MCF 10A (cell line): ENCODE data around the gene HS6ST2. TPM values are rescaled to one million over a fixed set of nuclear protein-coding genes. Genes with fewer than 3 reads are reported as not detected.

Source experiments
- BruUV-seq: library from RNA; stranded (reverse); fragments of 400-500 nt; replicated peaks from 2 replicates; lab custom pipeline; 2021; lab: Mats Ljungman, UMichigan
- CTCF ChIA-PET: fragments of 300-600 bp; sonication (Branson Sonifier 250); formaldehyde crosslinking; extraction: SDS; loops from one replicate; lab custom pipeline; 2021; ENCODE audit warnings: antibody characterized with exemption, inconsistent platforms; lab: Yijun Ruan, JAX
- POLR2A ChIA-PET: fragments of 300-600, 350-650 bp; sonication (Branson Sonifier 250); formaldehyde crosslinking; extraction: SDS; loops from one replicate; lab custom pipeline; 2020; ENCODE audit warnings: antibody characterized with exemption, inconsistent platforms; lab: Yijun Ruan, JAX
- DNase-seq: peaks from one replicate; pipeline ENCODE4 v3.0.0-alpha.2; 2018; ENCODE audit not compliant: unreplicated experiment
- H3K27ac Mint-ChIP-seq: one replicate; pipeline ENCODE4 v1.8.0; 2022; ENCODE audit warnings: mild to moderate bottlenecking, low read depth, mixed read lengths; ENCODE audit not compliant: unreplicated experiment
- H3K27me3 Mint-ChIP-seq: one replicate; pipeline ENCODE4 v1.8.0; 2022; ENCODE audit warnings: mixed read lengths; ENCODE audit not compliant: insufficient read depth, unreplicated experiment
- H3K36me3 Mint-ChIP-seq: one replicate; pipeline ENCODE4 v1.8.0; 2022; ENCODE audit warnings: mild to moderate bottlenecking, moderate library complexity, mixed read lengths; ENCODE audit not compliant: insufficient read depth, unreplicated experiment
- H3K4me1 Mint-ChIP-seq: one replicate; pipeline ENCODE4 v1.8.0; 2022; ENCODE audit warnings: mixed read lengths; ENCODE audit not compliant: insufficient read depth, unreplicated experiment
- H3K4me3 Mint-ChIP-seq: one replicate; pipeline ENCODE4 v1.8.0; 2022; ENCODE audit warnings: mild to moderate bottlenecking, moderate library complexity, mixed read lengths; ENCODE audit not compliant: unreplicated experiment
- H3K9me3 Mint-ChIP-seq: one replicate; pipeline ENCODE4 v1.8.0; 2022; ENCODE audit warnings: mixed read lengths; ENCODE audit not compliant: unreplicated experiment
- intact Hi-C: fragments of 100-400 bp; cut with micrococcal nuclease; formaldehyde crosslinking; loops from 2 replicates; pipeline ENCODE4 v1.14.1; 2022
- total RNA-seq: library from RNA; stranded (reverse); gene quantifications from 2 replicates; pipeline ENCODE4 v1.2.3, GENCODE V29; 2022
- TF ChIP-seq, protein P1 (sequence below): fragments of 200-600 bp; IDR thresholded peaks from one replicate; pipeline ENCODE4 v1.8.0; 2022; ENCODE audit warnings: antibody characterized with exemption, mild to moderate bottlenecking; ENCODE audit not compliant: unreplicated experiment

Gene HS6ST2
- total RNA-seq, 1 experiment from 2014 or later: 26.1 TPM

DNA sequence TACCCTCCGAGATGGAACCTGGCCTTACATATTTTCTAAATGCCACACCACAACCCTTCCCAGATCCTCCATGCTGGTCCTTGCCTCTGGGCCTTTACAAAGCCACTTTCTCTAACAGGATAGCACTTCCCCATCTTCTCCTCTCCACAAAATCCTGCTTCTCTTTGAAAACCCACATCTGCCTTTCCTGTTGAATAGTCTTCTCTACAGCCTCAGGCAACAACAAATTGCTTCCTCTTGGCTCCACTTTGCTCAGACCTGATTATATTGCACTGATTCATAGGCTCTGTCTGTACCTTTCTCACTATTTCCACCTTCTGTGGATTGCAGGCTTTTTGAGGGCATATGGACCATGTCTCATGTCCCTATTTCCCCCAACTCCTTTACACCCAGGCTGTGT is 265.9 kb downstream of the HS6ST2 start:
- no TSS peak for BruUV-seq
- Mint-ChIP-seq H3K27me3 (peaks cover 72% of the 10 kb centered on the region), H3K4me1 (peaks cover 7% of the 10 kb centered on the region), H3K4me3 (no peak overlapping the region), H3K9me3 (no peaks in the 10 kb centered on the region), H3K36me3 (no peaks in the 10 kb centered on the region), H3K27ac (no peak overlapping the region)
- DNase-seq: no peak
- TF ChIP-seq, protein P1, sequence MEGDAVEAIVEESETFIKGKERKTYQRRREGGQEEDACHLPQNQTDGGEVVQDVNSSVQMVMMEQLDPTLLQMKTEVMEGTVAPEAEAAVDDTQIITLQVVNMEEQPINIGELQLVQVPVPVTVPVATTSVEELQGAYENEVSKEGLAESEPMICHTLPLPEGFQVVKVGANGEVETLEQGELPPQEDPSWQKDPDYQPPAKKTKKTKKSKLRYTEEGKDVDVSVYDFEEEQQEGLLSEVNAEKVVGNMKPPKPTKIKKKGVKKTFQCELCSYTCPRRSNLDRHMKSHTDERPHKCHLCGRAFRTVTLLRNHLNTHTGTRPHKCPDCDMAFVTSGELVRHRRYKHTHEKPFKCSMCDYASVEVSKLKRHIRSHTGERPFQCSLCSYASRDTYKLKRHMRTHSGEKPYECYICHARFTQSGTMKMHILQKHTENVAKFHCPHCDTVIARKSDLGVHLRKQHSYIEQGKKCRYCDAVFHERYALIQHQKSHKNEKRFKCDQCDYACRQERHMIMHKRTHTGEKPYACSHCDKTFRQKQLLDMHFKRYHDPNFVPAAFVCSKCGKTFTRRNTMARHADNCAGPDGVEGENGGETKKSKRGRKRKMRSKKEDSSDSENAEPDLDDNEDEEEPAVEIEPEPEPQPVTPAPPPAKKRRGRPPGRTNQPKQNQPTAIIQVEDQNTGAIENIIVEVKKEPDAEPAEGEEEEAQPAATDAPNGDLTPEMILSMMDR: no peak
- POLR2A ChIA-PET: no interaction called here
- CTCF ChIA-PET: interaction anchor here (0.7 kb wide), 1 partner anchor 58 kb away, joined by 3 read pairs; no protein-coding TSS in a partner anchor
- intact Hi-C loops: no loop called here

DNA sequence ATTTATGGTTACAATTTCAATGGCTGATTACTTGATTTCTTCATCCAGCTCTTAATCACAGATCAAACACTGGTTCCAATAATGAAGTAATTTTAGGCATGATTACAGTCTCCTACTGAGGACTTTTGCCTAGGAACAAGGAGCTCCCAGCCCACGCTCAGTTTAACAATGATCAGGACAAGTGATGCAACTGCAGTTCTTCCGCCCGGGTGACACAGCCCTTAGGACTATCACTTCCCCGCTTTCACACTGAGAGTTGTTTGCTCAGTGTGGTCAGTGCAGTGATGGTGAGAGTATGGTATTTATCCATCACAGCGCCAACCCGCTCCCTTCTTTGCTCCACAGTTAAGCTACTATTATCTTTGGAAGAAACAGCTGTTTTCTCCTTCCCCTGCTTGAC is 266.4 kb downstream of the HS6ST2 start:
- TF ChIP-seq, protein P1: no peak
- Mint-ChIP-seq H3K9me3 (no peaks in the 10 kb centered on the region), H3K36me3 (no peaks in the 10 kb centered on the region), H3K4me1 (peaks cover 7% of the 10 kb centered on the region), H3K4me3 (no peak overlapping the region), H3K27ac (no peak overlapping the region), H3K27me3 (peaks cover 72% of the 10 kb centered on the region)
- intact Hi-C loops: no loop called here
- BruUV-seq: no TSS peak
- CTCF ChIA-PET: interaction anchor here (0.6 kb wide), 1 partner anchor 215 kb away, joined by 3 read pairs; no protein-coding TSS in a partner anchor
- peak; percentile 30 for DNase-seq
- POLR2A ChIA-PET: no interaction called here

DNA sequence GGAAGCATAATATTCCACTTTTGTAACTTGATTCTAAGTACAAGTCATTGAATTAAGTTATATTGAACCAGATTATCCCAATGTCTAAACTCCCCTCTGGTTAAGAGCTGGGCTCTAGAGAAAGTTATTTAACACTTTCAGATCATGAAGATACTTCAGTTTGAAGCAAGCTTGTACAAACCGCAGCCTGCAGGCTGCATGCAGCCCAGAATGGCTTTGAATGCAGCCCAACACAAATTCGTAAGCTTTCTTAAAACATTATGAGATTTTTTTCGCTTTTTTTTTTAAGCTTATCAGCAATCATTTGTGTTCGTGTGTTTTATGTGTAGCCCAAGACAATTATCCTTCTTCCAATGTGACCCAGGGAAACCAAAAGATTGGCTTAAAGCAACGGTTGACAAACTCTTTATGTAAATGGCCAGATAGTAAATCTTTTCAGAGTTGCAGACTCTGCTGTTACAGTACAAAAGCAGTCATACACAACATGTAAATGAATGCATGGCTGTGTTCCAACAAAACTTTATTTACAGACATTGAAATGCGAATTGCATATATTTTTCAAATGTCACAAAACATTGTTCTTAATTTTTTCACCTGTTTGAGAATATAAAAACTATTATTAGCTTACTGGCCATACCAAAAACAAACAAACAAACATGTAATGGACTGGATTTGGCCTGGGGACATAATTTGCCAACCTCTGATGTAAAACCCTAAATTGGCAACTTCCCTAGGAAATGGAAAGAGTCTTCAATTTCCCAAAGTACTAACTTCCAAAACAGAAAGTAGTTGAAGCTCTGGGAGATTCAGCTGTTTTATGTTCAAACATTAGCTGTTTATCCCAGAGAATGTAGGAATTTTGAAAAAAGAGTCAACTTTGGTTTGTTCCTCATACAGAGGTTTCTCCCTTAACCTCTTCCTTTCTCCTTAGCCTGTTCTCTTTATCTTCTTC is 268.5 kb downstream of the HS6ST2 start:
- TF ChIP-seq, protein P1: no peak
- Mint-ChIP-seq H3K9me3 (no peaks in the 10 kb centered on the region), H3K27ac (no peak overlapping the region), H3K4me1 (peaks cover 7% of the 10 kb centered on the region), H3K36me3 (no peaks in the 10 kb centered on the region), H3K4me3 (no peak overlapping the region), H3K27me3 (peaks cover 63% of the 10 kb centered on the region)
- no TSS peak for BruUV-seq
- POLR2A ChIA-PET: no interaction called here
- intact Hi-C loops: no loop called here
- CTCF ChIA-PET: interaction anchor here (0.6 to 1.6 kb wide), 4 partner anchors 12 to 492 kb away, joined by 3 to 8 read pairs (median 3); no protein-coding TSS in a partner anchor
- no peak for DNase-seq

DNA sequence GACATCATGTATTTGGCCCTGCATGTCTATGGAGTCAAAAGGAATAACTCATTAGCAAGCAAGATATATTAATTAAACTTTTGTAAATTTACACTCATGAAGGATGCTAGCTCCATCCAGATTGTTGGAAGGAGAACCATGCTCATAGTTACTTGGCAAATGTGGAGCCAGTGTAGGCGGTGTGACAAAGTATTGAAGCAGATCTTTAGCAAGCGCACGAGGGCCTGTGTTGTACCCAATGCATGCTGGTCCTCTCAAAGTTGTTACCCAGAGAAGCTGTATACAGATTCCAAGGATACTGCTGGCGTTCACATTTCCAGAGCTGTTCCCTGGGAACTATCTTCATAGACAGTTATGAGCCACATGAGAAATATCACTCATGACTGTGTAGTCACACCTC is 273.2 kb downstream of the HS6ST2 start:
- H3K9me3 Mint-ChIP-seq: peaks cover 4% of the 10 kb centered on the region
- no peak overlapping the region for H3K4me3 Mint-ChIP-seq
- DNase-seq: no peak
- ChIA-PET POLR2A (no interaction called here), CTCF (interaction anchor here (0.6 kb wide), 1 partner anchor 47 kb away, joined by 3 read pairs; no protein-coding TSS in a partner anchor)
- no peaks in the 10 kb centered on the region for H3K4me1 Mint-ChIP-seq
- no TSS peak for BruUV-seq
- no peaks in the 10 kb centered on the region for H3K36me3 Mint-ChIP-seq
- intact Hi-C loops: no loop called here
- no peak overlapping the region for H3K27ac Mint-ChIP-seq
- TF ChIP-seq, protein P1: no peak
- H3K27me3 Mint-ChIP-seq: peaks cover 23% of the 10 kb centered on the region
